Measurements from ENCODE around the gene PCCB.
"Not testable (repeated sequence)": the region's sequence is repeated elsewhere in the genome, so short reads cannot be mapped to it uniquely, and the experiment has no call there.

The PCCB gene

DNA sequence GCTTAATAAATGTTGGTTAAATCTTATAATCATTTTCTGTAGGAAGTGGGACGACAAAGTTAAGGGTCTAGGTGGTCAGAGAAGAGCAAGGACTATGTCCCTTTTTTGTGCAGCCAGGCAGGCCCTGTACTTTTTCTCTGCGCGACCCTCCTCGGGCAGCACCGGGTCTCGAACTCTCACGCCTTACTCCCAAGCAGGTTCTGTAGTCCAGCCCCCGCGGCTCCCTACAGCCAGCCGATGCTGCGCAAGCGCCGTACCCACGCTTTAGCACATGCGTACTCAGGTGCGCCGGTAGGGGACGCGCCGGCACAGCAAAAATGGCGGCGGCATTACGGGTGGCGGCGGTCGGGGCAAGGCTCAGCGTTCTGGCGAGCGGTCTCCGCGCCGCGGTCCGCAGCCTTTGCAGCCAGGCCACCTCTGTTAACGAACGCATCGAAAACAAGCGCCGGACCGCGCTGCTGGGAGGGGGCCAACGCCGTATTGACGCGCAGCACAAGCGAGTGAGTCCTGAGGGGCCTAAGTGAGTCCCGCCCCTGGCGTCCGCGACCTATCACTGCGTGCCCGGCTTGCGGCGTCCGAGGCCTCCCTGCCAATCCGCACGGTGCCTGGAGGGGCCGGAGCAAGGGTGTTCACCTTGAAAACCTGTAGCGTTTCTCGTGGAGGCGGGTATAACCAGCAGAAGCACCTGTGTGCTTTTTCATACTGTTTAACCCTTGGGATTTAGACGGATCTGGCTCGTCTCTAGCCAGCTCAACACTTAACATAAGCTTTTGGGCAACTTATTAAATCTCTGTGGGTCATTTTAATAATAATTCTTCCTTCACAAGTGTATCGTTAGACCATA is at the start of gene PCCB:
Gene PCCB, plus strand, starts transcription at position 282 of the 844 bp plus-strand sequence. Its CDS starts 36 bp downstream, at position 318.
- TF ChIP-seq, protein P1, sequence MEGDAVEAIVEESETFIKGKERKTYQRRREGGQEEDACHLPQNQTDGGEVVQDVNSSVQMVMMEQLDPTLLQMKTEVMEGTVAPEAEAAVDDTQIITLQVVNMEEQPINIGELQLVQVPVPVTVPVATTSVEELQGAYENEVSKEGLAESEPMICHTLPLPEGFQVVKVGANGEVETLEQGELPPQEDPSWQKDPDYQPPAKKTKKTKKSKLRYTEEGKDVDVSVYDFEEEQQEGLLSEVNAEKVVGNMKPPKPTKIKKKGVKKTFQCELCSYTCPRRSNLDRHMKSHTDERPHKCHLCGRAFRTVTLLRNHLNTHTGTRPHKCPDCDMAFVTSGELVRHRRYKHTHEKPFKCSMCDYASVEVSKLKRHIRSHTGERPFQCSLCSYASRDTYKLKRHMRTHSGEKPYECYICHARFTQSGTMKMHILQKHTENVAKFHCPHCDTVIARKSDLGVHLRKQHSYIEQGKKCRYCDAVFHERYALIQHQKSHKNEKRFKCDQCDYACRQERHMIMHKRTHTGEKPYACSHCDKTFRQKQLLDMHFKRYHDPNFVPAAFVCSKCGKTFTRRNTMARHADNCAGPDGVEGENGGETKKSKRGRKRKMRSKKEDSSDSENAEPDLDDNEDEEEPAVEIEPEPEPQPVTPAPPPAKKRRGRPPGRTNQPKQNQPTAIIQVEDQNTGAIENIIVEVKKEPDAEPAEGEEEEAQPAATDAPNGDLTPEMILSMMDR (IDR thresholded peaks at IDR 0.05) = peak; percentile 85
- no peak for TF ChIP-seq ZFX (IDR thresholded peaks at IDR 0.05; ENCODE audit: borderline replicate concordance)
- H3K27ac ChIP-seq = peak within 1 kb of the TSS; percentile 96

DNA sequence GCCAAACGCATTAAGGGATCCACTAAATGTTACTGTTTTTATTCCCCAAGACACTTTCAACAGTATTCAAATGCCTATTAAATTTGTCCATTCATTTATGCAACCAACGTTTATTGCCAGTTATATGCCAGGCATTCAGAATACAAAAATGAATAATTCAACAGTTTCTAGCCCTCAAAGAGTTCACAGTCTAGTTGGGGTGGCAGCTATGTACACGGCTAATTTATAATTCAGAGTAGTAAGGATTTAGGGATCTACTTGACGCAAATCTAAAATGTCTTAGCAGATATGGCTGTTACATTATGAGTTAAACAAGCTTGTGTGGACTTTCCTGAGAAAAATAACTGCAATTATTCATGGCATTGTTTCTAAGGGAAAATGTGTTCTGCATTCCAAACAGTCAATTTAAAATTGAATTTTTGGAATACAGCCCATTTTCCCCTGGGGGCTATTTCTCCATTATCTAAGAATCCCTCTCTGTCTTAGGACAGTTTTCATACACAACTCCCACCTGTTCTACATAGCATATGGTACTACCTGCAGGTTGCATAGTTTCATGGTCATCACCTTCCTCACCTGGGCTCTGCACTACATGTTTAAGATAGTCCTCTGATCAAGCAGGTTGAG is 42.5 kb upstream of the PCCB start:
- no peak for TF ChIP-seq ZFX (IDR thresholded peaks at IDR 0.05; ENCODE audit: borderline replicate concordance)
- TF ChIP-seq, protein P1 (IDR thresholded peaks at IDR 0.05) = no peak
- H3K27ac ChIP-seq = no peak overlapping the region

DNA sequence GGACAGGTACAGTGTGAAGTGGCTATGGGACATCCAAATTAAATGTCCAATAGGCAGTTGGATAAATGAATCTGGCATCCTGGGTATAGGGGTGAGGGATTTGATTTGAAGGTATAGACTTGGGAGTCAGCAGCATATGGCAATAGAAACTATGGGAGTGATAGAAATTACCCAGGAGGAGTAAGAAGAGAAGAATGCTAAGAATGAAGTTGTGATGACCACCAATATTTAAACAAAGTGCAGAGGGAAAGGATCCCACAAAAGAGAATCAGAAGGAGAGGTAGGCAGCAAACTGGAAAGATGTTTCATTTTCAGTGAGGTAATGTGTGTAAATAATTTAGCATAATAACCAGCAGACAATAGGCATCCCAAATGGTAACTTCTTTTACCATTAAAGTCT is 40.2 kb upstream of the PCCB start:
- no peak overlapping the region for H3K27ac ChIP-seq
- TF ChIP-seq, protein P1 (IDR thresholded peaks at IDR 0.05) = no peak
- no peak for TF ChIP-seq ZFX (IDR thresholded peaks at IDR 0.05; ENCODE audit: borderline replicate concordance)

DNA sequence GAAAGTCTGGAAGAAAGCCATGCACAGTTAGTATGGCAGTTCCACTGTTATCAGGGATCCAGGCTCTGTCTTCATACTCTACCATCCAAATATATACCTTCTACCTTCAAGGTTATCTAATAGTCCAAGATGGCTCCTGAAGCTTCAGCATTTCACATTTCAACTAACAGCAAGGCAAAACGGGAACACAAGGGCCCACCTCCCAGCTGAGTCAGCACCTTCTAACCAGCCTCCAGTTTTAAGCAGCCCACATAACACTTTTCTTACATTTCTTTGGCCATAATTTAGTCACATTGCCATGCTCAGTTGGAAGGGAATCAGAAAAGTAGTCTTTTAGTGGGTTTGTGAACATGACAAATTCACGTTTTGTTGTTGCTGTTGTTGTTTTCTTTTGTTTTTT is 38.6 kb upstream of the PCCB start:
- TF ChIP-seq ZFX (IDR thresholded peaks at IDR 0.05; ENCODE audit: borderline replicate concordance) = no peak
- TF ChIP-seq, protein P1 (IDR thresholded peaks at IDR 0.05) = no peak
- H3K27ac ChIP-seq = no peak overlapping the region

DNA sequence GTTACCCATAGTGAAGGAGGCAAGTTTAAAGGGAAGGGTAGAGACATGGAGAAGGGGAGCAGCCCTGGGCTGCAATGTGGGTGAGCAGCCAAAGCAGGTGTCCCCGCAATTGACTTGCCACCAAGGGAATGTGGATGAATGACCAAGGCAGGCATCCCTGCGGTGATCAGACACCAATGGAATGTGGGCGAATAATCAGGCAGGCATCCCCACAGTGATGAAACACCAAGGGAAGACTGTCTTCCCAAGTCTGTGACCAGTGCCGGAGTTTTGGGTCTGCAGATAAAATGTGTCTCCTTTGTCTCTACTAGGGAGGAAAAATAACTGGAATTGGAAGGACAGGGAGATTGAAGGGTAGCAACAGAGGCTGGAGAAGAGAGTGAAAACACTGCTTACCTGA is 27.4 kb upstream of the PCCB start:
- H3K27ac ChIP-seq = not testable (repeated sequence)

DNA sequence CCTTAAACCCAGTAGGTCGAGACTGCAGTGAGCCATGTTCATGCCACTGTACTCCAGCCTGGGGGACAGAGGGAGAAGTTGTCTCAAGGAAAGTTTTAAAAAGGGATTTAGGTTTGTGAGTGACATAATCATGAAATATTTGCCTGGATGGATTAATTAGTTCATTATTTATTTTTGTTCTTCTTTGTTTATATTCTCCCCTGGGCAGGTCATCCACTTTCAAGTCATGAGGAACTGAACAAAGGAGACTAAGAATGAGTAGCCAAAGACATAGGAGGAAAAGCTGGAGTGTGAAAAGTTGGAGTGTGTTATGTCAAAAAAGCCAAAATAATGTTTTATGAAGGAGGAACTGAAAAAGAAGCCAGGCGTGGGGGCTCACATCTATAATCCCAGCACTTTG is 17.7 kb upstream of the PCCB start:
- H3K27ac ChIP-seq = no peak overlapping the region
- no peak for TF ChIP-seq ZFX (IDR thresholded peaks at IDR 0.05; ENCODE audit: borderline replicate concordance)
- TF ChIP-seq, protein P1 (IDR thresholded peaks at IDR 0.05) = no peak

DNA sequence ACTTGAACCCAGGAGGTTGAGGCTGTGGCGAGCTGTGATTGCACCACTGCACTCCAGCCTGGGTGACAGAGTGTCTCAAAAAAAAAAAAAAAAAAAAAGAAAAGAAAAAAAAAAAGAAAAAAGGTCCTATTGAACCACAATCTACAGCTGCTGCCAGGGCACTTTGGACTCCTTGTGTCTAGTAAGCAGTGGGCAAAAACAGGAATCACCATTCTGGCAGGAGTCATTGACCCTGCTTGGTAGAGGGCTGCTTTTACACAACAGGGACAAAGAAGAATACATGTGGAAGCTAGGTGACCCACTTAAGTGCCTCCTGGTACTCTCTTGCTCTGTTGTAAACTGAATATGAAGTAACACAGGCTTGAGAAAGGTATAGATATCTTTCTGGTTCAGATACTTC is 14.6 kb upstream of the PCCB start:
- TF ChIP-seq, protein P1 (IDR thresholded peaks at IDR 0.05) = no peak
- TF ChIP-seq ZFX (IDR thresholded peaks at IDR 0.05; ENCODE audit: borderline replicate concordance) = no peak
- no peak overlapping the region for H3K27ac ChIP-seq

All from 22Rv1 (cell line).